ENCODE measurements around the gene NLRX1. TPM values are rescaled to one million over a fixed set of nuclear protein-coding genes. Genes with fewer than 3 reads are reported as not detected.

The NLRX1 gene
- total and polyA plus RNA-seq, 9 donors, result 3.1 to 13.4 (median 7.2) TPM

- Histone ChIP-seq H3K4me3 (peak overlapping the region; percentile 40), H3K27ac (no peak overlapping the region), H3K4me1 (ENCODE audit: insufficient read depth) (peaks cover 6% of the 10 kb centered on the region), H3K9me3 (no peaks in the 10 kb centered on the region), H3K36me3 (no peaks in the 10 kb centered on the region), H3K27me3 (no peaks in the 10 kb centered on the region)
- 31 to 47% (median 47%) methylated on average over 26 to 33 of the region's 33 CpGs for WGBS, 3 donors
- TF ChIP-seq EP300 (IDR thresholded peaks at IDR 0.05) (no peak), POLR2A (IDR thresholded peaks at IDR 0.05) (no peak), CTCF (IDR thresholded peaks at IDR 0.05) (no peak)
- intact Hi-C loops (cut with DNase I), result no loop called here
- no peak for DNase-seq
Measured at GRCh38 chr11:119149786-119150275, 18.7 kb upstream of the NLRX1 start.

DNA sequence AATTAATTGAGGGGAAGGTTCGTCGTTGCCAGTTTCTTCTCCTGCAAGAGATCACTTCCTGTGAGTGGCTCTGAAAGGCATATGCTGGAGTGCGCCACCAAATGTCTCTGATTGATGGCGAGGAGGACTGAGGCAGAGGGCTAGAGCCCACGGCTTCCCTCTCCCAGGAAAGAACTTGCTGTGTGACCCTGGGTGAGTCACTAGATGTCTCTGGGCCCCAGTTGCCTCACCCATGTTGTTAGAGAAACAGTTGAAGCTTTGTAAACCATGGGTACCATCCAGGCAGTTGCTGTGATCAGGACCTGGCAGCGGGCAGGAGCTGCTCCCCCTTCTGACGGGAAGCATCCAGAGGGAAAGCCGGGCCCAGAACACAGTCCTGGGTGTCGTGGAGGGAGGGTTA lies 16.5 kb upstream of the NLRX1 start:
- DNase-seq, result no peak
- Histone ChIP-seq H3K4me1 (ENCODE audit: insufficient read depth) (peaks cover 6% of the 10 kb centered on the region), H3K9me3 (no peaks in the 10 kb centered on the region), H3K27me3 (no peaks in the 10 kb centered on the region), H3K27ac (no peak overlapping the region), H3K36me3 (no peaks in the 10 kb centered on the region), H3K4me3 (no peak overlapping the region)
- intact Hi-C loops (cut with DNase I), result no loop called here
- no peak for TF ChIP-seq EP300 (IDR thresholded peaks at IDR 0.05)
- no peak for TF ChIP-seq CTCF (IDR thresholded peaks at IDR 0.05)
- no peak for TF ChIP-seq POLR2A (IDR thresholded peaks at IDR 0.05)
- 77 to 81% (median 77%) methylated on average over 9 of the region's 9 CpGs for WGBS, 3 donors

DNA sequence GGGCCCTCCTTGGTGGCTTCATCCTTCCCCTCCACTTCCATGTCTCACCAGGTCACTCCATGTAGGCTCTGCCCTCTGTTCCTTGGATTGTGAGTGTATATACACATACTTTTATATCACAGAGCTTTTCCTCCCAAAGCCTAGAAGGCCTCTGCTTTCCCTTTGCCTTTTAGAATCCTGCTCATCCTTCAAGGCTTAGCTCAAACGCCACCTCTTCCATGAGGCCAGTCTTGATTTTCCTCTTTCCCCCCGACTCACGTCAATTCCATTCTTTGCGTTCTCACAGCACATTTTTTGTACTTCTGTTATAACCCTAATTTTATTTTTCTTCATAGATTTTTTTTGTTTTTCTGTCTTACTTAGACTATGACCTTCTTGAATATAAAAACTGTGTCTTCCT lies 15.9 kb upstream of the NLRX1 start:
- intact Hi-C loops (cut with DNase I), result no loop called here
- H3K27ac ChIP-seq, result no peak overlapping the region
- WGBS, 3 donors, result 86 to 94% (median 90%) methylated on average over 4 of the region's 4 CpGs
- DNase-seq, result no peak
- H3K9me3 ChIP-seq, result no peaks in the 10 kb centered on the region
- no peaks in the 10 kb centered on the region for H3K36me3 ChIP-seq
- H3K27me3 ChIP-seq, result no peaks in the 10 kb centered on the region
- H3K4me1 ChIP-seq (ENCODE audit: insufficient read depth), result peaks cover 6% of the 10 kb centered on the region
- no peak for TF ChIP-seq POLR2A (IDR thresholded peaks at IDR 0.05)
- TF ChIP-seq EP300 (IDR thresholded peaks at IDR 0.05), result no peak
- TF ChIP-seq CTCF (IDR thresholded peaks at IDR 0.05), result no peak
- H3K4me3 ChIP-seq, result no peak overlapping the region

GRCh38 chr11:119153049-119153818 lies 15.3 kb upstream of the NLRX1 start:
- Histone ChIP-seq H3K27ac (no peak overlapping the region), H3K36me3 (no peaks in the 10 kb centered on the region), H3K27me3 (no peaks in the 10 kb centered on the region), H3K4me3 (no peak overlapping the region), H3K9me3 (no peaks in the 10 kb centered on the region), H3K4me1 (ENCODE audit: insufficient read depth) (peaks cover 6% of the 10 kb centered on the region)
- 83 to 88% (median 84%) methylated on average over 9 of the region's 9 CpGs for WGBS, 3 donors
- intact Hi-C loops (cut with DNase I), result no loop called here
- TF ChIP-seq POLR2A (IDR thresholded peaks at IDR 0.05) (no peak), CTCF (IDR thresholded peaks at IDR 0.05) (no peak), EP300 (IDR thresholded peaks at IDR 0.05) (no peak)
- no peak for DNase-seq
